IMR-90 (cell line): Measurements from ENCODE around the gene TMX1. TPM values are rescaled to one million over a fixed set of nuclear protein-coding genes. Genes with fewer than 3 reads are reported as not detected.

Experiments used
- ATAC-seq: fragments of 200-7000 bp; cut with Tn5 transposase; 2 replicates; pipeline ENCODE4 v1.9.1; 2020; ENCODE audit warnings: low read depth, mild to moderate bottlenecking, moderate library complexity
- BruUV-seq: library from RNA; stranded (reverse); fragments of 400-500 nt; replicated peaks from 2 replicates; lab custom pipeline; 2021; lab: Mats Ljungman, UMichigan
- CTCF ChIA-PET: fragments of 300-600 bp; formaldehyde crosslinking; extraction: SDS; loops from one replicate; lab custom pipeline; 2021; ENCODE audit warnings: antibody characterized with exemption; lab: Yijun Ruan, JAX
- POLR2A ChIA-PET: fragments of 300-600 bp; sonication (Branson Sonifier 250); formaldehyde crosslinking; loops from one replicate; lab custom pipeline; 2022; ENCODE audit warnings: antibody characterized with exemption; ENCODE audit not compliant: unreplicated experiment; lab: Charles Lee
- DNase-seq: peaks from one replicate; pipeline ENCODE4 v3.0.0; 2013
- H2AFZ ChIP-seq: replicated peaks from 2 replicates; pipeline ENCODE3; 2013; ENCODE audit warnings: low read length, mild to moderate bottlenecking; ENCODE audit not compliant: poor library complexity
- H2AK5ac ChIP-seq: 2 replicates; pipeline ENCODE4 v1.6.1; 2013; ENCODE audit warnings: low read depth, low read length, inconsistent platforms
- H2AK9ac ChIP-seq: replicated peaks from 2 replicates; pipeline ENCODE3; 2013; ENCODE audit warnings: mild to moderate bottlenecking, low read depth, low read length, moderate library complexity; ENCODE audit not compliant: poor library complexity
- H2BK120ac ChIP-seq: 2 replicates; pipeline ENCODE4 v1.6.1; 2013; ENCODE audit warnings: low read depth, low read length, inconsistent platforms
- H2BK15ac ChIP-seq: 3 replicates; pipeline ENCODE4 v1.6.1; 2013; ENCODE audit warnings: low read depth, low read length, inconsistent platforms
- H2BK20ac ChIP-seq: 2 replicates; pipeline ENCODE4 v1.6.1; 2013; ENCODE audit warnings: low read depth, mild to moderate bottlenecking, inconsistent platforms, low read length, moderate library complexity
- H2BK5ac ChIP-seq: 2 replicates; pipeline ENCODE4 v1.6.1; 2013; ENCODE audit warnings: mild to moderate bottlenecking, low read depth, low read length, inconsistent platforms; ENCODE audit not compliant: poor library complexity, severe bottlenecking
- H3K14ac ChIP-seq: replicated peaks from 2 replicates; pipeline ENCODE4 v1.6.1; 2013; ENCODE audit warnings: low read depth, low read length, inconsistent platforms
- H3K18ac ChIP-seq: 2 replicates; pipeline ENCODE4 v1.6.1; 2013; ENCODE audit warnings: low read depth, low read length, control low read depth
- H3K23ac ChIP-seq: 2 replicates; pipeline ENCODE4 v1.6.1; 2013; ENCODE audit warnings: low read depth, low read length, inconsistent platforms
- H3K27ac ChIP-seq: 2 replicates; pipeline ENCODE4 v1.5.1; 2013; ENCODE audit warnings: mild to moderate bottlenecking, control low read depth, low read length; ENCODE audit not compliant: insufficient read depth
- H3K27me3 ChIP-seq: 2 replicates; pipeline ENCODE4 v1.6.1; 2013; ENCODE audit warnings: low read length; ENCODE audit not compliant: control insufficient read depth, insufficient read depth
- H3K36me3 ChIP-seq: 2 replicates; pipeline ENCODE4 v1.6.1; 2013; ENCODE audit warnings: low read length, mixed read lengths; ENCODE audit not compliant: control insufficient read depth, insufficient read depth
- H3K4ac ChIP-seq: 2 replicates; pipeline ENCODE4 v1.6.1; 2013; ENCODE audit warnings: low read depth, low read length, inconsistent platforms
- H3K4me1 ChIP-seq: 2 replicates; pipeline ENCODE4 v1.6.1; 2013; ENCODE audit warnings: low read length, mixed read lengths; ENCODE audit not compliant: control insufficient read depth, insufficient read depth
- H3K4me2 ChIP-seq: 2 replicates; pipeline ENCODE4 v1.6.1; 2013; ENCODE audit warnings: low read depth, mild to moderate bottlenecking, control low read depth, low read length, moderate library complexity
- H3K4me3 ChIP-seq: 2 replicates; pipeline ENCODE4 v1.5.1; 2013; ENCODE audit warnings: low read depth, mild to moderate bottlenecking, control low read depth, low read length, moderate library complexity; ENCODE audit not compliant: insufficient read depth
- H3K56ac ChIP-seq: 2 replicates; pipeline ENCODE4 v1.6.1; 2013; ENCODE audit warnings: low read length, inconsistent platforms; ENCODE audit not compliant: insufficient read depth; ENCODE audit errors: extremely low read depth
- H3K79me1 ChIP-seq, 2 experiments: 2 replicates each; pipeline ENCODE4 v1.6.1; 2013; ENCODE audit warnings: low read length in 2 of 2, inconsistent platforms in 1 of 2, low read depth in 1 of 2
- H3K9ac ChIP-seq: 2 replicates; pipeline ENCODE4 v1.6.1; 2013; ENCODE audit warnings: low read depth, low read length, control low read depth
- H3K9me1 ChIP-seq: 2 replicates; pipeline ENCODE4 v1.6.1; 2013; ENCODE audit warnings: low read length, inconsistent platforms; ENCODE audit not compliant: insufficient read depth
- H3K9me3 ChIP-seq: 2 replicates; pipeline ENCODE4 v1.6.1; 2013; ENCODE audit warnings: low read length; ENCODE audit not compliant: control insufficient read depth, insufficient read depth
- H4K20me1 ChIP-seq: 2 replicates; pipeline ENCODE4 v1.6.1; 2013; ENCODE audit warnings: low read length, inconsistent platforms; ENCODE audit not compliant: insufficient read depth
- H4K5ac ChIP-seq: 2 replicates; pipeline ENCODE4 v1.6.1; 2013; ENCODE audit warnings: mild to moderate bottlenecking, low read depth, low read length, control low read depth
- H4K8ac ChIP-seq, 2 experiments: 2 replicates each; pipeline ENCODE4 v1.6.1; 2013; ENCODE audit warnings: low read depth in 2 of 2, low read length in 2 of 2, control low read depth in 1 of 2, inconsistent platforms in 1 of 2
- H4K91ac ChIP-seq: 2 replicates; pipeline ENCODE4 v1.6.1; 2013; ENCODE audit warnings: low read depth, low read length, inconsistent platforms; ENCODE audit not compliant: insufficient read depth
- BHLHE40 ChIP-seq: fragments of 150-350 bp; IDR thresholded peaks from 2 replicates; pipeline ENCODE4 v1.6.1; 2016; ENCODE audit warnings: mild to moderate bottlenecking, low read depth, low read length
- CEBPB ChIP-seq: IDR thresholded peaks from 2 replicates; pipeline ENCODE4 v1.6.1; 2012; ENCODE audit warnings: low read depth, low read length, improper control_type of control experiment
- CHD1 ChIP-seq: IDR thresholded peaks from 2 replicates; pipeline ENCODE4 v1.6.1; 2012; ENCODE audit warnings: low read depth, low read length, improper control_type of control experiment
- CTCF ChIP-seq: conservative IDR thresholded peaks from 2 replicates; pipeline ENCODE4 v1.5.1; 2012; ENCODE audit warnings: mild to moderate bottlenecking, low read depth, low read length, improper control_type of control experiment
- ELK1 ChIP-seq: fragments of 150-350 bp; IDR thresholded peaks from 2 replicates; pipeline ENCODE4 v1.6.1; 2016; ENCODE audit warnings: low read depth, mild to moderate bottlenecking, low read length, moderate library complexity, borderline replicate concordance
- FOS ChIP-seq: fragments of 150-350 bp; IDR thresholded peaks from 2 replicates; pipeline ENCODE4 v1.6.1; 2016; ENCODE audit warnings: low read depth, low read length
- MAZ ChIP-seq: IDR thresholded peaks from 2 replicates; pipeline ENCODE4 v1.6.1; 2012; ENCODE audit warnings: low read depth, mild to moderate bottlenecking, low read length, improper control_type of control experiment, moderate library complexity, borderline replicate concordance
- MXI1 ChIP-seq: IDR thresholded peaks from 2 replicates; pipeline ENCODE4 v1.6.1; 2012; ENCODE audit warnings: low read depth, mild to moderate bottlenecking, low read length, moderate library complexity, borderline replicate concordance
- NFE2L2 ChIP-seq: fragments of 150-350 bp; IDR thresholded peaks from 2 replicates; pipeline ENCODE4 v1.6.1; 2016; ENCODE audit warnings: low read depth, mild to moderate bottlenecking, low read length
- RAD21 ChIP-seq: IDR thresholded peaks from 2 replicates; pipeline ENCODE4 v1.6.1; 2012; ENCODE audit warnings: low read length, improper control_type of control experiment
- RCOR1 ChIP-seq: IDR thresholded peaks from 2 replicates; pipeline ENCODE4 v1.6.1; 2012; ENCODE audit warnings: mild to moderate bottlenecking, low read length, improper control_type of control experiment; ENCODE audit not compliant: insufficient replicate concordance
- SMC3 ChIP-seq: fragments of 150-350 bp; IDR thresholded peaks from 2 replicates; pipeline ENCODE4 v1.6.1; 2016; ENCODE audit warnings: low read depth, mild to moderate bottlenecking, antibody characterized with exemption, low read length, moderate library complexity
- WGBS, 2 experiments: methylation state at CpG; one replicate each; pipeline versions ENCODE4 v1.1.5 to v1.1.7; 2013; ENCODE audit warnings: missing lambda C conversion rate in 2 of 2; ENCODE audit not compliant: insufficient read length in 1 of 2; ENCODE audit errors: extremely low coverage in 2 of 2; 5-methylcytosine and 5-hydroxymethylcytosine counted together
- dilution Hi-C: fragments of 300-500 bp; cut with HindIII; formaldehyde crosslinking; loops from one replicate; pipeline ENCODE4 v1.14.3; 2018; ENCODE audit warnings: low sequenced_read_pairs; ENCODE audit not compliant: unreplicated experiment
- in situ Hi-C: fragments of 300-500 bp; cut with MboI; formaldehyde crosslinking; loops from 3 replicates; pipeline ENCODE4 v1.14.3; 2019; ENCODE audit warnings: low sequenced_read_pairs, inconsistent platforms, mixed read lengths
- intact Hi-C: fragments of 100-400 bp; cut with micrococcal nuclease; formaldehyde crosslinking; loops from 2 replicates; pipeline ENCODE4 v1.10.0; 2022
- polyA plus RNA-seq, 3 experiments: library from polyadenylated mRNA; depleted of rRNA; stranded (reverse); fragments of >200 nt; gene quantifications; 2 replicates each; pipeline ENCODE4 v1.2.3, GENCODE V29; 2012; ENCODE audit warnings: low replicate concordance in 1 of 3
- total RNA-seq: library from RNA; depleted of rRNA; stranded (reverse); fragments of >200 nt; gene quantifications from 2 replicates; pipeline ENCODE4 v1.2.3, GENCODE V29; 2012
- TF ChIP-seq, protein P1 (sequence below): fragments of 150-350 bp; IDR thresholded peaks from 2 replicates; pipeline ENCODE4 v1.6.1; 2017; ENCODE audit warnings: mild to moderate bottlenecking, antibody characterized with exemption, low read length, low read depth

Gene TMX1
- total and polyA plus RNA-seq, 2 of the 4 experiments (the other 2 are of a cell fraction): 15.3 to 24.7 TPM

GRCh38 chr14:51205486-51205885, 34.6 kb upstream of the TMX1 start:
- no peaks in the 10 kb centered on the region for H3K36me3 ChIP-seq
- no peak overlapping the region for H2AFZ ChIP-seq
- no peak overlapping the region for H2AK5ac ChIP-seq
- CTCF ChIA-PET: no interaction called here
- H3K4me3 ChIP-seq: no peak overlapping the region
- dilution Hi-C loops: no loop called here
- H2BK15ac ChIP-seq: no peak overlapping the region
- BruUV-seq: no TSS peak
- H3K4me2 ChIP-seq: no peak overlapping the region
- H2AK9ac ChIP-seq: no peak overlapping the region
- no peaks in the 10 kb centered on the region for H3K4me1 ChIP-seq
- H2BK5ac ChIP-seq: no peak overlapping the region
- H3K9ac ChIP-seq: no peak overlapping the region
- H2BK20ac ChIP-seq: no peak overlapping the region
- TF ChIP-seq RCOR1: no peak
- TF ChIP-seq MXI1: no peak
- TF ChIP-seq FOS: no peak
- TF ChIP-seq ELK1: no peak
- TF ChIP-seq RAD21: no peak
- TF ChIP-seq BHLHE40: no peak
- TF ChIP-seq CTCF: no peak
- no peak for TF ChIP-seq MAZ
- TF ChIP-seq NFE2L2: no peak
- TF ChIP-seq CEBPB: no peak
- no peak for TF ChIP-seq SMC3
- TF ChIP-seq CHD1: no peak
- TF ChIP-seq, protein P1, sequence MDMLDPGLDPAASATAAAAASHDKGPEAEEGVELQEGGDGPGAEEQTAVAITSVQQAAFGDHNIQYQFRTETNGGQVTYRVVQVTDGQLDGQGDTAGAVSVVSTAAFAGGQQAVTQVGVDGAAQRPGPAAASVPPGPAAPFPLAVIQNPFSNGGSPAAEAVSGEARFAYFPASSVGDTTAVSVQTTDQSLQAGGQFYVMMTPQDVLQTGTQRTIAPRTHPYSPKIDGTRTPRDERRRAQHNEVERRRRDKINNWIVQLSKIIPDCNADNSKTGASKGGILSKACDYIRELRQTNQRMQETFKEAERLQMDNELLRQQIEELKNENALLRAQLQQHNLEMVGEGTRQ: no peak
- no peak overlapping the region for H2BK120ac ChIP-seq
- H3K9me1 ChIP-seq: no peaks in the 10 kb centered on the region
- DNase-seq (no peak), ATAC-seq (no peak)
- peaks cover 42% of the 10 kb centered on the region for H3K27me3 ChIP-seq
- H4K5ac ChIP-seq: no peak overlapping the region
- H4K8ac ChIP-seq: no peak overlapping the region
- intact Hi-C loops: no loop called here
- no peaks in the 10 kb centered on the region for H4K20me1 ChIP-seq
- in situ Hi-C loops: loop anchor here (25.0 kb wide), 1 partner anchor 618 kb away; no protein-coding TSS in a partner anchor
- no peak overlapping the region for H3K27ac ChIP-seq
- no CpG with 5 or more reads among the region's 6 CpGs for WGBS, 2 experiments
- no peak overlapping the region for H3K18ac ChIP-seq
- H3K56ac ChIP-seq: no peak overlapping the region
- no peak overlapping the region for H4K91ac ChIP-seq
- no peak overlapping the region for H3K14ac ChIP-seq
- H3K4ac ChIP-seq: no peak overlapping the region
- H3K79me1 ChIP-seq: no peaks in the 10 kb centered on the region
- no peaks in the 10 kb centered on the region for H3K9me3 ChIP-seq
- POLR2A ChIA-PET: no interaction called here
- no peak overlapping the region for H3K23ac ChIP-seq
